GM12865 (cell line): ENCODE results near the gene ZSCAN25.

Experiments used
- DNase-seq: peaks from one replicate; pipeline ENCODE4 v3.0.0; 2010; ENCODE audit warnings: low read depth
- H3K4me3 ChIP-seq: 2 replicates; pipeline ENCODE4 v1.5.1; 2011; ENCODE audit warnings: mild to moderate bottlenecking, low read depth, low read length, control low read depth
- TF ChIP-seq, protein P1 (sequence below): IDR thresholded peaks from 2 replicates; pipeline ENCODE4 v1.5.1; 2011; ENCODE audit warnings: low read length, control low read depth, low read depth, inconsistent platforms; ENCODE audit not compliant: insufficient read depth; ENCODE audit errors: missing control alignments

ZSCAN25 gene

DNA sequence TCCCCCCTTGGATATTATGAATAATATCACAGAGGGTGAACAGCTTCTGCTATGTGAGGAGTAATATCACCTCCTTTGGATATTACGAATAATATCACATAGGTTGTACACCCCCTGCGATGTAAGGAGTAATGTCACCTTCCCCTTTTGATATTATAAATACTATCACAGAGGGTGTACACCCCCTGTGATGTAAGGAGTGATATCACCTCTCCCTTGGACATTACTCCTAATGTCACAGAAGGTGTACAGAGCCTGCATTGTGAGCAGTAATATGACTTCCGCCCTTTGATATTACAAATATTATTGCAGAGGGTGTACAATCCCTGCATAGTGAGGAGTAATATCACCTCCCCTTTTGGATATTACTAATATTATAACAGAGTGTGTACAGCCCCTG lies 27.9 kb upstream of the ZSCAN25 start:
- no peak for DNase-seq
- H3K4me3 ChIP-seq = no peak overlapping the region
- TF ChIP-seq, protein P1, sequence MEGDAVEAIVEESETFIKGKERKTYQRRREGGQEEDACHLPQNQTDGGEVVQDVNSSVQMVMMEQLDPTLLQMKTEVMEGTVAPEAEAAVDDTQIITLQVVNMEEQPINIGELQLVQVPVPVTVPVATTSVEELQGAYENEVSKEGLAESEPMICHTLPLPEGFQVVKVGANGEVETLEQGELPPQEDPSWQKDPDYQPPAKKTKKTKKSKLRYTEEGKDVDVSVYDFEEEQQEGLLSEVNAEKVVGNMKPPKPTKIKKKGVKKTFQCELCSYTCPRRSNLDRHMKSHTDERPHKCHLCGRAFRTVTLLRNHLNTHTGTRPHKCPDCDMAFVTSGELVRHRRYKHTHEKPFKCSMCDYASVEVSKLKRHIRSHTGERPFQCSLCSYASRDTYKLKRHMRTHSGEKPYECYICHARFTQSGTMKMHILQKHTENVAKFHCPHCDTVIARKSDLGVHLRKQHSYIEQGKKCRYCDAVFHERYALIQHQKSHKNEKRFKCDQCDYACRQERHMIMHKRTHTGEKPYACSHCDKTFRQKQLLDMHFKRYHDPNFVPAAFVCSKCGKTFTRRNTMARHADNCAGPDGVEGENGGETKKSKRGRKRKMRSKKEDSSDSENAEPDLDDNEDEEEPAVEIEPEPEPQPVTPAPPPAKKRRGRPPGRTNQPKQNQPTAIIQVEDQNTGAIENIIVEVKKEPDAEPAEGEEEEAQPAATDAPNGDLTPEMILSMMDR = no peak

DNA sequence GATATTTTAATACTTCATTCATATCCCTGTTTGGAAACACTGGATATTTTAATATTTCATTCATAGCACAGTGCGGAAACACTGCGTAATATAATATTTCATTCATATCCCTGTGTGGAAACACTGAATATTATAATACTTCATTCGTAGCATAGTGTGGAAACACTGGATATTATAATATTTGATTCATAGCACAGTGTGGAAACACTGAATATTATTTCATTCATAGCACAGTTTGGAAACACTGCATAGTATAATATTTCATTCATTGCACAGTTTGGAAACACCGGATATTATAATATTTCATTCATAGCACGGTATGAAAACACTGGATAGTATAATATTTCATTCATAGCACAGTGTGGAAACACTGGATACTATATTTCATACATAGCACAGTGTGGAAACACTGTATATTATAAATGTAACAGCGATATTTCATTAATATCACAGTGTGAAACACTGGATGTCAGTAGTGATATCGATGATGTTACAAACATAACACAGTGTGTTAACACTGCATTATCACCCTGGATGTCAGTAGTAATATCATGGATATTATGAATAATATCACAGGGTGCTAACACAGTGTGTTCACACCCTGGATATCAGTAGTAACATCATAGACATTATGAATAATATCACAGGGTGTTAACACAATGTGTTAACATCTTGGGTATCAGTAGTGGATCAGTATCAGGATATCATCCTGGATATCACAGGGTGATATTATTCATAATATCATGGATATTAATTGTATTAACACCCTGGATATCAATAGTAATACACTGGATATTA lies 21.6 kb upstream of the ZSCAN25 start:
- no peak overlapping the region for H3K4me3 ChIP-seq
- TF ChIP-seq, protein P1 = no peak
- no peak for DNase-seq

DNA sequence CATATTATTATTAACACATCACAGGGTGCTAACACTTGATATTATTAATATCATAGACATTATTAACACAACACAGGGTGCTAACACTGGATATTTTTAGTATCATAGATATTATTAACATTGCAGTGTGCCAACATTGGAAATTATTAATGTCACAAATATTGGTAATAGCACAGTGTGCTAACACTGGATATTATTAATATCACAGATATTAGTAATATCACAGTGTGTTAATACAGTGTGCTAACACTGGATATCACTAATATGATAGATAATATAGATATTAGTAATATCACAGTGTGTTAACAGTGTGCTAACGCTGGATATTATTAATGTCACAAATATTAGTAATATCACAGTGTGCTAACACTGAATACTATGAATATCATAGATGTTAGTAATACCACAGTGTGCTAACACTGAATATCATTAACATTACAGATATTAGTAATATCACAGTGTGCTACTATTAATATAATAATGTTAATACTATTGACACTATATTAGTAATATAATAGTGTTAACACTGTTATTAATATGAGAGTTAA lies 20.3 kb upstream of the ZSCAN25 start:
- DNase-seq = no peak
- TF ChIP-seq, protein P1 = no peak

DNA sequence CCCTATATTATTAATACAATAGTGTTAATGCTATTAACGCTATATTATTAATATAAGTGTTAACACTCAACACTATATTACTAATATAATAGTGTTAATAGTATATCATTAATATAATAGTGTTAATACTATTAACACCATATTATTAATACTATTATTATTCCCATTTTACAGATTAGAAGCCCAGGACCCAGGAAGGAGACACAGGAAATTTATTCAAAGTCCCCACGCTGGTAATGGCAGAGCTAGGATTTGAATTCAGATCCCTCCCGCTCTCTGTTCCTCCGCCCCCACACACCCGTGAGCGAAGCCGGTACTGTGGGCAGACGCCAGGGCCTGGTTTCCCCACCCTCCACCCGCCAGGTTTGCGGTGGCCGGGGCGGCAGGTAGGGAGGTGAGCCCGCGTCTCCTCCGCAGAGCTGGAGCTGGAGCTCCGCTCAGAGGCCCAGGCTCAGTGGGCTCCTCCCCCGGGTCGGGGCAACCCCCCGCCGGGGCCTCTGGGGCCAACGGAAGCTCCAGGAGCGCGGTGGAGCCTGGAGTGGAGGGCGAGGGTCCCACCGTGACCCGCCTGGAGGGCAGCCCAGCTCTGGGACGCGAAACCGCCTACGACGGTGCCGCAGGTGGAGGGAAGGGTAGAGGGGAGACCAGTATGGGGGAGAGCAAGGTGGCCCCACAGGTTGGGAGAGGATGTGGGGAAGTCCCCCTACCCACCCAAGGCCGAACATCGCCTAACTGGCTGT lies 18.8 kb upstream of the ZSCAN25 start, which contains the start of gene TMEM225B:
Gene TMEM225B, plus strand, starts transcription at position 506 of the 740 bp plus-strand sequence. CDS start 6,122 bp downstream, outside the sequence.
- no peak for DNase-seq
- H3K4me3 ChIP-seq = no peak within 1 kb of the TSS
- TF ChIP-seq, protein P1 = no peak

More for the DNA sequence above, 20.3 kb upstream of the ZSCAN25 start:
- no peak overlapping the region for H3K4me3 ChIP-seq

DNA sequence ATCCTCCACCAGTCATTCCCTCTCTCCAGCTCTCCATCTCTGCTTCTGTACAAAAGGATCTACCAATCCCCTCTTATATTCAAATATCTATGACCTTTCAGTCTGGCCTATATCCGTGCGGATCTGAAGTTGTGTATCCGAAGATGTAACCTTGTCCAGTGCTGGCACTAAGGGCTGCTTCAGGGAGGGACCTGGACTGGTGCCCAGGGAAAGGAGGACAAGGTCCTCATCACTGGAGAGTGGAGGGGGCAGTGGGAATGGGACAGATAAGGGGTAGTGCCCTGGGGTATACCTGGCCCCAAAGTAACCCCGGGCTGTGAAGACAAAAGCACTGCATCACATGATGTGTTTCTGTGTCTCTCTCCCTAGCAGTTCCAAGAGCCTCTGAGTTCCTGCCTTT lies 16.9 kb upstream of the ZSCAN25 start:
- H3K4me3 ChIP-seq = no peak overlapping the region
- TF ChIP-seq, protein P1 = no peak
- no peak for DNase-seq

DNA sequence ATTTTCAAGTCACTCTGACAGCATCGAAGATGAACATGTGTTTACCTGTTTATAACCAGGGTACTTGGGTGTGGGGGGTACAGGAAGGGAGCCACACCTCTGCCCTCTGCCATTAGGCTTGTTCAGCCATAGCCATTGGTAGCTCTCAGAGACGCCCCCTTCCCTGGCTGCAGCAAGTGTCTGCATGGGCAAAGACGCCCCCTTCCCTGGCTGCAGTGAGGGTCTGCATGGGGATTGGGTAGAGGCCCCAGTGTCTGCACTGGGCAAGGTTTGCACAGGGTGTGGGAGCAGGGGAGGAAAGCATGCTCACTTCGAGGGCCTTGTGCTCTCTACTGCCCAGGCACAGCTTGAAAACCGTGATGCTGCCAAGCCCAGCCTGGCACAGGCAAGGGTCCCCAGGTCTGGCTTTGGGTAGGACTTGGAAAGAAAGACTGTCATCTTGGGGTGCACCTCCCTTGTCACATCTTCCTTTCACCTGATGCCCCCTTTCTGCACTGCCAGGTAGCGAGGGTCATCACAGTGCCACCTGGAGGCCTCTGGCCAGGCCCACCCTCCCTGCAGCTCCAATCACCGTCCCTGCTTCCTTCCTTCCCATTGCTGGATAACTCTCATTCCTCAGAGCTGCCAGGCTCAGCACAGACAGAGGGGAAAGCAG lies 15.0 kb upstream of the ZSCAN25 start:
- no peak for DNase-seq

More for the DNA sequence above, 15.0 kb upstream of the ZSCAN25 start:
- H3K4me3 ChIP-seq = no peak overlapping the region
- TF ChIP-seq, protein P1 = no peak
